ENCODE data around the gene THYN1. TPM values are rescaled to one million over a fixed set of nuclear protein-coding genes. Genes with fewer than 3 reads are reported as not detected.

Gene THYN1
- total and polyA plus RNA-seq, 12 donors, result 32.2 to 49.5 (median 43.4) TPM

- no peak for TF ChIP-seq CTCF (IDR thresholded peaks at IDR 0.05)
- Histone ChIP-seq H3K36me3 (peaks cover 0 to 60% (median 42%) of the 10 kb centered on the region in 9 donors), H3K4me3 (no peak overlapping the region), H3K4me1 (peaks cover 7 to 36% (median 25%) of the 10 kb centered on the region in 9 donors), H3K27ac (no peak overlapping the region), H3K27me3 (no peaks in the 10 kb centered on the region), H3K9me3 (no peaks in the 10 kb centered on the region)
- no peak for ATAC-seq
- DNase-seq, result no peak
- intact Hi-C loops (cut with DNase I), result loop anchor here in 2 of 10 donors (10.0 kb wide), 2 partner anchors 186 to 206 kb away; partner anchors contain the start of gene JAM3 (in 1 of the 2)
- WGBS, 2 donors, result 89 to 93% methylated on average over 2 of the region's 2 CpGs
These were observed 2.5 kb downstream of the THYN1 start for GRCh38 chr11:134250675-134251074.

- Histone ChIP-seq H3K27ac (no peak overlapping the region), H3K4me3 (no peak overlapping the region), H3K9me3 (no peaks in the 10 kb centered on the region), H3K36me3 (peaks cover 0 to 64% (median 47%) of the 10 kb centered on the region in 9 donors), H3K27me3 (no peaks in the 10 kb centered on the region), H3K4me1 (peaks cover 7 to 35% (median 25%) of the 10 kb centered on the region in 9 donors)
- whole genome bisulfite sequencing, 2 donors, result 92% methylated on average over 3 of the region's 3 CpGs
- intact Hi-C loops (cut with DNase I), result loop anchor here in 2 of 10 donors (10.0 kb wide), 2 partner anchors 185 to 205 kb away; partner anchors contain the start of gene JAM3 (in 1 of the 2)
- TF ChIP-seq CTCF (IDR thresholded peaks at IDR 0.05), result no peak
- DNase-seq (no peak), ATAC-seq (no peak)
These were observed 2.9 kb downstream of the THYN1 start for GRCh38 chr11:134250246-134250645.

GRCh38 chr11:134248910-134249480 is 4.2 kb downstream of the THYN1 start:
- no peaks in the 10 kb centered on the region for H3K9me3 ChIP-seq
- intact Hi-C loops (cut with DNase I), result no loop called here
- peaks cover 7 to 23% (median 14%) of the 10 kb centered on the region in 9 donors for H3K4me1 ChIP-seq
- no peak for TF ChIP-seq CTCF (IDR thresholded peaks at IDR 0.05)
- H3K4me3 ChIP-seq, result no peak overlapping the region
- ATAC-seq, result no peak
- H3K27ac ChIP-seq, result no peak overlapping the region
- peaks cover 0 to 77% (median 59%) of the 10 kb centered on the region in 9 donors for H3K36me3 ChIP-seq
- WGBS, 2 donors, result 62 to 68% methylated on average over 7 of the region's 7 CpGs
- no peaks in the 10 kb centered on the region for H3K27me3 ChIP-seq
- no peak for DNase-seq

GRCh38 chr11:134246678-134247077 is 6.5 kb downstream of the THYN1 start:
- DNase-seq, result no peak
- no peaks in the 10 kb centered on the region for H3K9me3 ChIP-seq
- ATAC-seq, result no peak
- peaks cover 0 to 11% (median 3%) of the 10 kb centered on the region in 9 donors for H3K4me1 ChIP-seq
- TF ChIP-seq CTCF (IDR thresholded peaks at IDR 0.05), result no peak
- intact Hi-C loops (cut with DNase I), result no loop called here
- H3K4me3 ChIP-seq, result no peak overlapping the region
- H3K36me3 ChIP-seq, result peaks cover 0 to 100% (median 81%) of the 10 kb centered on the region in 9 donors
- 81% methylated on average over 4 of the region's 4 CpGs for WGBS, 2 donors
- no peak overlapping the region for H3K27ac ChIP-seq
- no peaks in the 10 kb centered on the region for H3K27me3 ChIP-seq
